BE2C (cell line): Measurements from ENCODE around the gene MAST2.
"Not testable (repeated sequence)": the region's sequence is repeated elsewhere in the genome, so short reads cannot be mapped to it uniquely, and the experiment has no call there.

Experiments
- DNase-seq: peaks from one replicate; pipeline ENCODE4 v3.0.0-alpha.2; 2020
- H3K27me3 ChIP-seq: fragments of 250-450 bp; sonication (Bioruptor Pico); 2 replicates; pipeline ENCODE4 v1.5.1; 2020; ENCODE audit warnings: mild to moderate bottlenecking
- H3K36me3 ChIP-seq: fragments of 250-450 bp; sonication (Bioruptor Pico); 2 replicates; pipeline ENCODE4 v1.5.1; 2020; ENCODE audit warnings: mild to moderate bottlenecking
- H3K4me1 ChIP-seq: fragments of 250-450 bp; sonication (Bioruptor Pico); 2 replicates; pipeline ENCODE4 v1.5.1; 2020
- H3K4me3 ChIP-seq: 2 replicates; pipeline ENCODE4 v1.5.1; 2011; ENCODE audit warnings: low read depth, low read length
- H3K9me3 ChIP-seq: fragments of 250-450 bp; sonication (Bioruptor Pico); 2 replicates; pipeline ENCODE4 v1.5.1; 2020
- TF ChIP-seq, protein P1 (sequence below): IDR thresholded peaks from 2 replicates; pipeline ENCODE4 v1.5.1; 2012; ENCODE audit warnings: mild to moderate bottlenecking, low read depth, low read length

Gene MAST2

DNA sequence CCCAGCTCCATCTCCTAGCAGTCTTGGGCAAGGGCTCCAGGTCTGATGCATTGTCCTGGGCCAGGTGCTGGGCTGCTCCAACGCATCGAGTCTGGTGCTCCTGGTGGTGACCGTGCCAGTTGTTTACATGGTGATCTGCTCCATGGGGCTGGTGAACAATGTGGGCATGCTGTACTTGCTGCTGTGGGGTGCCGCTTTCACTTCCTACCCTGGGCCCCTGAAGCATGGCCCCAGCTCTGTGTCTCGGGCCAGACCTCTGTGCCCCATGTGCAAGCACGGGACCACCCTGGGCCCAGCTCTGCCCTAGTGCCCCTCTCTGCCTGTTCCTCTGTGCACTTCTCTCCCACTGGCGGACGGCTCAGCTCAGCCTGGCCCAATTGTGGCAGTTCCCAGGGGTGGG lies 119.4 kb downstream of the MAST2 start:
- Histone ChIP-seq H3K9me3 (no peaks in the 10 kb centered on the region), H3K4me1 (no peaks in the 10 kb centered on the region), H3K36me3 (no peaks in the 10 kb centered on the region), H3K27me3 (no peaks in the 10 kb centered on the region), H3K4me3 (no peak overlapping the region)
- no peak for DNase-seq
- TF ChIP-seq, protein P1, sequence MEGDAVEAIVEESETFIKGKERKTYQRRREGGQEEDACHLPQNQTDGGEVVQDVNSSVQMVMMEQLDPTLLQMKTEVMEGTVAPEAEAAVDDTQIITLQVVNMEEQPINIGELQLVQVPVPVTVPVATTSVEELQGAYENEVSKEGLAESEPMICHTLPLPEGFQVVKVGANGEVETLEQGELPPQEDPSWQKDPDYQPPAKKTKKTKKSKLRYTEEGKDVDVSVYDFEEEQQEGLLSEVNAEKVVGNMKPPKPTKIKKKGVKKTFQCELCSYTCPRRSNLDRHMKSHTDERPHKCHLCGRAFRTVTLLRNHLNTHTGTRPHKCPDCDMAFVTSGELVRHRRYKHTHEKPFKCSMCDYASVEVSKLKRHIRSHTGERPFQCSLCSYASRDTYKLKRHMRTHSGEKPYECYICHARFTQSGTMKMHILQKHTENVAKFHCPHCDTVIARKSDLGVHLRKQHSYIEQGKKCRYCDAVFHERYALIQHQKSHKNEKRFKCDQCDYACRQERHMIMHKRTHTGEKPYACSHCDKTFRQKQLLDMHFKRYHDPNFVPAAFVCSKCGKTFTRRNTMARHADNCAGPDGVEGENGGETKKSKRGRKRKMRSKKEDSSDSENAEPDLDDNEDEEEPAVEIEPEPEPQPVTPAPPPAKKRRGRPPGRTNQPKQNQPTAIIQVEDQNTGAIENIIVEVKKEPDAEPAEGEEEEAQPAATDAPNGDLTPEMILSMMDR = no peak

DNA sequence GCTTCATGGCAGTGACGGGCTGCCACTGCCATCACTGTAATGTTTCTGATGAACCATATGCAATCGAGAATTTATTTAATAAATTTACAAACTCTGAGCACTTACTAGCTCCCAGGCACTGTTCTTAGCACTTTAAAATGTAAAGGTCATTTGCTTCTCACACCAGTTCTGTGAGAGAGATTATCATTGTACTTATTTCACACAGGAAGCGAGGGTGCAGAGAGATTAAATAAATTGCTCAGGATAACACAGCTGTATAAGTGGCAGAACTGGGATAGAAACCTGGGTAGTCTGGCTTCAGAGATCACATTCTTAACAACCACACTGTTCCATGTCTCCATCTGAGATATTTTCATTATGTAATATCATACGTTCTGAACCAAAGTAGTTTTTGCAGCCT lies 119.9 kb downstream of the MAST2 start:
- TF ChIP-seq, protein P1 = no peak
- Histone ChIP-seq H3K4me3 (no peak overlapping the region), H3K36me3 (no peaks in the 10 kb centered on the region), H3K4me1 (no peaks in the 10 kb centered on the region), H3K27me3 (no peaks in the 10 kb centered on the region), H3K9me3 (no peaks in the 10 kb centered on the region)
- no peak for DNase-seq

DNA sequence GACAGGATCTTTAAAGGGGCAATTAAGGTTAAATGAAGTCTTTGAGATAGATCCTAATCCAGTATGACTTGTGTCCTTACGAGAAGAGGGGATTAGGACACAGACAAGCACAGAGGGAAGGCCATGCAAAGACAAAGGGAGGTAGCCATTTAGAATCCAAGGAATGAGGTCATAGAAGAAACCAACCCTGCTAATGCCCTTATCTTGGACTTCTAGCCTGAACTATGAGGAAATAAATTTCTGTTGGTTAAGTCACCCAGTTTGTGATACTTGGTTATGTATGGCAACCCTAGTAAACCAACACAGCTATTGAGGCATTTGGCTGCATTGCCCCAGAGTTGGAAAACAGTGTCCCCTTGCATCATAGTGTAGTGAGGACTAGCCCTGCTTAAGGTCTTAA lies 121.3 kb downstream of the MAST2 start:
- Histone ChIP-seq H3K36me3 (no peaks in the 10 kb centered on the region), H3K4me1 (no peaks in the 10 kb centered on the region), H3K4me3 (no peak overlapping the region), H3K9me3 (no peaks in the 10 kb centered on the region), H3K27me3 (no peaks in the 10 kb centered on the region)
- TF ChIP-seq, protein P1 = no peak
- DNase-seq = no peak

DNA sequence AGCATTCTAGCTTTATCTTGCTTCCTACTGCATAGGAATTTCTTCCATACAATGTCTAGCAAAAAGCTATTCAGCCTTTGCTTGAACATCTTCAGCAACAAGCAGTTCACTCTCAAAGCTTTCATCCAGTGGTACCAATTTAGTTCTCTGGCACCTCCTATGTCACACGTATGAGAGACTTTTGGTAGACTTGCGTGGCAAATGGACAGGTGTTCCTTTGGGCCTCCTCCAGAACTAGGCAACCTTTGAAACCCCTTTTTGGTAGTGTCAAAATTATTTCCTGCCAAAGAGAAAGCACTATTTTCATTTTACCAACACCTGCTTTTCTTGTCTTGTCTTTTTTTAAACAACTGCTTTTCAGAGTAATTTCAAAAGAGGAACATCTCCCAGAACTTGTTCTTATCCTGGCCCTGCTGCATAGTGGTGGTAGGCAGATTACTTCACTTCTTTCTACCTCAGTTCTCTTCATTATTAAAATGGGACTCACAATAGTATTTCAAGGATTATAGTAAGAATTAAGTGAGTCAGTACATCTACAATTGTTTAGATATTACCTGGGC lies 122.4 kb downstream of the MAST2 start:
- TF ChIP-seq, protein P1 = no peak
- H3K27me3 ChIP-seq = no peaks in the 10 kb centered on the region
- no peak for DNase-seq
- no peaks in the 10 kb centered on the region for H3K4me1 ChIP-seq
- no peak overlapping the region for H3K4me3 ChIP-seq
- no peaks in the 10 kb centered on the region for H3K9me3 ChIP-seq
- H3K36me3 ChIP-seq = no peaks in the 10 kb centered on the region

DNA sequence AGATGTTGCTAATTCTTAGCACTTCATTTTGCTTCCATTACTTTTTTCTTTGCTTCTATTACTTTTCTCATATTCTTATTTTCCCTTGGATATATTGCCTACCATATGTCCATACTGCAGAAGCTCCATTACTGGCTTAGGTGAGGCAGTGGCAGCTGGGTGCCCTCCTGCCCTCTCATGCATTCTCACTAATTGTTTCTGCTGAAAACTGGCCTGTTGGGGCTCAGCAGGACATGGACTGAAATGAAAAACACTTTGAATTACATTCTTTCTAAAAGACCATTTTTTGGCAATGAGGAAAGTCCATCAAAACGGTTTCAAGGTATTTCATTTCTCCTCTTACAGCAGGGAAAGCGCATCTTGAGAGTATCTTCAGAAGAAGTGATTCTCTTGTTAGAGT lies 122.9 kb downstream of the MAST2 start:
- Histone ChIP-seq H3K9me3 (no peaks in the 10 kb centered on the region), H3K4me1 (no peaks in the 10 kb centered on the region), H3K36me3 (no peaks in the 10 kb centered on the region), H3K27me3 (no peaks in the 10 kb centered on the region), H3K4me3 (no peak overlapping the region)
- no peak for DNase-seq
- TF ChIP-seq, protein P1 = no peak

DNA sequence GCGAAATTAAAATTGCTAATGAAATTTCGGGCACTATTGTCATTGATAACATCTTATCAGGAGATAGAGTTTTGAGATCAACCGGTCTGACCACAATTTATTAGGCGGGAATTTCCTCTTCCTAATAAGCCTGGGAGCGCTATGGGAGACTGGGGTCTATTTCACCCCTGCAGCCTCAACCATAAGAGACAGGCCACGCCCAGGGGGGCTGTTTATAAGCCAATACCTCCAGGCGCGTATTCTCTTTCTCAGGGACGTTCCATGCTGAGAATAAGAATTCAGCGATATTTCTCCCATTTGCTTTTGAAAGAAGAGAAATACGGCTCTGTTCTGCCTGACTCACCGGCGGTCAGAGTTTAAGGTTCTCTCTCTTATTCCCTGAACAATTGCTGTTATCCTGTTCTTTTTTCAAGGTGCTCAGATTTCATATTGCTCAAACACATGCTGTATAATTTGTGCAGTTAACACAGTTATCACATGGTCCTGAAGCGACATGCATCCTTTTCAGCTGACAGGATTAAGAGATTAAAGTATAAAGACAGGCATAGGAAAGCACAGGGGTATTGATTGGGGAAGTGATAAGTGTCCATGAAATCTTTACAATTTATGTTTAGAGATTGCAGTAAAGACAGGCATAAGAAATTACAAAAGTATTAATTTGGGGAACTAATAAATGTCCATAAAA lies 124.0 kb downstream of the MAST2 start:
- not testable (repeated sequence) for H3K9me3 ChIP-seq, DNase-seq, H3K27me3 ChIP-seq, H3K4me3 ChIP-seq, H3K36me3 ChIP-seq, H3K4me1 ChIP-seq
